Neural cell (in vitro differentiated cells): ENCODE results near the gene FHOD3. TPM values are rescaled to one million over a fixed set of nuclear protein-coding genes. Genes with fewer than 3 reads are reported as not detected.

Source experiments
- H2AFZ ChIP-seq: fragments of 200-600, 300-800 bp; sonication (generic), shearing (Covaris generic); 2 replicates; pipeline ENCODE4 v1.6.0; 2014; ENCODE audit warnings: low read depth, mild to moderate bottlenecking, antibody characterized with exemption, low read length, moderate library complexity
- H3F3A ChIP-seq: fragments of 200-600 bp; shearing (Covaris generic); 2 replicates; pipeline ENCODE4 v1.6.1; 2016; ENCODE audit warnings: mild to moderate bottlenecking, moderate library complexity, mixed read lengths, antibody characterized with exemption, low read length; ENCODE audit not compliant: insufficient read depth, poor library complexity, severe bottlenecking
- H3K27ac ChIP-seq: fragments of 200-600, 300-800 bp; sonication (generic), shearing (Covaris generic); 2 replicates; pipeline ENCODE4 v1.5.1; 2014; ENCODE audit warnings: mild to moderate bottlenecking, low read length, moderate library complexity
- H3K27me3 ChIP-seq: fragments of 300-800, 200-600 bp; sonication (generic), shearing (Covaris generic); 2 replicates; pipeline ENCODE4 v1.6.0; 2014; ENCODE audit warnings: mild to moderate bottlenecking, low read depth, low read length, moderate library complexity; ENCODE audit not compliant: insufficient read depth
- H3K36me3 ChIP-seq: fragments of 300-800, 200-600 bp; sonication (generic), shearing (Covaris generic); 2 replicates; pipeline ENCODE4 v1.5.1; 2014; ENCODE audit warnings: mild to moderate bottlenecking, antibody characterized with exemption, low read length, moderate library complexity; ENCODE audit not compliant: insufficient read depth
- H3K4me2 ChIP-seq: fragments of 300-800, 200-600 bp; sonication (generic), shearing (Covaris generic); 2 replicates; pipeline ENCODE4 v1.6.0; 2014; ENCODE audit warnings: mild to moderate bottlenecking, low read length
- H3K4me3 ChIP-seq: fragments of 300-800, 200-600 bp; sonication (generic), shearing (Covaris generic); 2 replicates; pipeline ENCODE4 v1.5.1; 2014; ENCODE audit warnings: mild to moderate bottlenecking, low read length, moderate library complexity
- H3K79me2 ChIP-seq: fragments of 200-600 bp; shearing (Covaris generic); replicated peaks from 2 replicates; pipeline ENCODE4 v1.6.0; 2014; ENCODE audit warnings: mild to moderate bottlenecking, low read length, moderate library complexity; ENCODE audit not compliant: insufficient read depth
- H3K9ac ChIP-seq: fragments of 300-800, 200-600 bp; sonication (generic), shearing (Covaris generic); 2 replicates; pipeline ENCODE4 v1.6.1; 2016; ENCODE audit warnings: mild to moderate bottlenecking, low read length, mixed read lengths
- H3K9me2 ChIP-seq: fragments of 200-600 bp; shearing (Covaris generic); 2 replicates; pipeline ENCODE4 v1.6.1; 2016; ENCODE audit warnings: mild to moderate bottlenecking, low read length, mixed read lengths; ENCODE audit not compliant: insufficient read depth
- H3K9me3 ChIP-seq: fragments of 200-600, 300-800 bp; sonication (generic), shearing (Covaris generic); 2 replicates; pipeline ENCODE4 v1.6.1; 2016; ENCODE audit warnings: mild to moderate bottlenecking, mixed run types, low read length, moderate library complexity, mixed read lengths
- H4K20me1 ChIP-seq: fragments of 200-600 bp; shearing (Covaris generic); 2 replicates; pipeline ENCODE4 v1.6.1; 2016; ENCODE audit warnings: mild to moderate bottlenecking, mixed run types; ENCODE audit not compliant: insufficient read depth
- EP300 ChIP-seq: fragments of 450-650 bp; conservative IDR thresholded peaks from 2 replicates; pipeline ENCODE4 v1.6.1; 2014; ENCODE audit warnings: antibody characterized with exemption, mild to moderate bottlenecking, moderate library complexity; ENCODE audit not compliant: poor library complexity, severe bottlenecking
- EZH2 ChIP-seq: fragments of 200-600, 300-800 bp; shearing (Covaris generic), sonication (generic); IDR thresholded peaks from 2 replicates; pipeline ENCODE4 v1.6.1; 2014; ENCODE audit warnings: antibody characterized with exemption, low read length, borderline replicate concordance, mild to moderate bottlenecking; ENCODE audit not compliant: insufficient read depth, poor library complexity, severe bottlenecking
- MXI1 ChIP-seq: fragments of 450-650 bp; conservative IDR thresholded peaks from 2 replicates; pipeline ENCODE4 v1.6.1; 2014; ENCODE audit warnings: antibody characterized with exemption, mild to moderate bottlenecking; ENCODE audit not compliant: poor library complexity, severe bottlenecking
- POLR2AphosphoS5 ChIP-seq: IDR thresholded peaks from 2 replicates; pipeline ENCODE4 v1.6.1; 2012
- RAD21 ChIP-seq: fragments of 450-650 bp; conservative IDR thresholded peaks from 2 replicates; pipeline ENCODE4 v1.6.1; 2014; ENCODE audit warnings: antibody characterized with exemption, mild to moderate bottlenecking, moderate library complexity
- SMC3 ChIP-seq: fragments of 450-650 bp; conservative IDR thresholded peaks from 2 replicates; pipeline ENCODE4 v1.6.1; 2014; ENCODE audit warnings: antibody characterized with exemption, mild to moderate bottlenecking, moderate library complexity; ENCODE audit not compliant: poor library complexity
- TAF1 ChIP-seq: IDR thresholded peaks from 2 replicates; pipeline ENCODE4 v1.6.1; 2012; ENCODE audit warnings: low read depth
- polyA plus RNA-seq: library from polyadenylated mRNA; depleted of rRNA; stranded (reverse); fragments of >200 nt; gene quantifications from 2 replicates; pipeline ENCODE4 v1.2.3, GENCODE V29; 2014
- TF ChIP-seq, protein P1 (sequence below): fragments of 450-650 bp; IDR thresholded peaks from 2 replicates; pipeline ENCODE4 v1.5.1; 2014; ENCODE audit warnings: antibody characterized with exemption, mild to moderate bottlenecking, moderate library complexity; ENCODE audit not compliant: poor library complexity, severe bottlenecking
- TF ChIP-seq, protein P2 (sequence below): IDR thresholded peaks from 2 replicates; pipeline ENCODE4 v1.6.1; 2012; ENCODE audit warnings: borderline replicate concordance

The FHOD3 gene
- polyA plus RNA-seq, 1 donor from 2014 or later: 19.4 TPM

GRCh38 chr18:36759167-36759776 is 461.8 kb downstream of the FHOD3 start:
- no peak for TF ChIP-seq EZH2
- TF ChIP-seq, protein P1, sequence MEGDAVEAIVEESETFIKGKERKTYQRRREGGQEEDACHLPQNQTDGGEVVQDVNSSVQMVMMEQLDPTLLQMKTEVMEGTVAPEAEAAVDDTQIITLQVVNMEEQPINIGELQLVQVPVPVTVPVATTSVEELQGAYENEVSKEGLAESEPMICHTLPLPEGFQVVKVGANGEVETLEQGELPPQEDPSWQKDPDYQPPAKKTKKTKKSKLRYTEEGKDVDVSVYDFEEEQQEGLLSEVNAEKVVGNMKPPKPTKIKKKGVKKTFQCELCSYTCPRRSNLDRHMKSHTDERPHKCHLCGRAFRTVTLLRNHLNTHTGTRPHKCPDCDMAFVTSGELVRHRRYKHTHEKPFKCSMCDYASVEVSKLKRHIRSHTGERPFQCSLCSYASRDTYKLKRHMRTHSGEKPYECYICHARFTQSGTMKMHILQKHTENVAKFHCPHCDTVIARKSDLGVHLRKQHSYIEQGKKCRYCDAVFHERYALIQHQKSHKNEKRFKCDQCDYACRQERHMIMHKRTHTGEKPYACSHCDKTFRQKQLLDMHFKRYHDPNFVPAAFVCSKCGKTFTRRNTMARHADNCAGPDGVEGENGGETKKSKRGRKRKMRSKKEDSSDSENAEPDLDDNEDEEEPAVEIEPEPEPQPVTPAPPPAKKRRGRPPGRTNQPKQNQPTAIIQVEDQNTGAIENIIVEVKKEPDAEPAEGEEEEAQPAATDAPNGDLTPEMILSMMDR: no peak
- TF ChIP-seq, protein P2, sequence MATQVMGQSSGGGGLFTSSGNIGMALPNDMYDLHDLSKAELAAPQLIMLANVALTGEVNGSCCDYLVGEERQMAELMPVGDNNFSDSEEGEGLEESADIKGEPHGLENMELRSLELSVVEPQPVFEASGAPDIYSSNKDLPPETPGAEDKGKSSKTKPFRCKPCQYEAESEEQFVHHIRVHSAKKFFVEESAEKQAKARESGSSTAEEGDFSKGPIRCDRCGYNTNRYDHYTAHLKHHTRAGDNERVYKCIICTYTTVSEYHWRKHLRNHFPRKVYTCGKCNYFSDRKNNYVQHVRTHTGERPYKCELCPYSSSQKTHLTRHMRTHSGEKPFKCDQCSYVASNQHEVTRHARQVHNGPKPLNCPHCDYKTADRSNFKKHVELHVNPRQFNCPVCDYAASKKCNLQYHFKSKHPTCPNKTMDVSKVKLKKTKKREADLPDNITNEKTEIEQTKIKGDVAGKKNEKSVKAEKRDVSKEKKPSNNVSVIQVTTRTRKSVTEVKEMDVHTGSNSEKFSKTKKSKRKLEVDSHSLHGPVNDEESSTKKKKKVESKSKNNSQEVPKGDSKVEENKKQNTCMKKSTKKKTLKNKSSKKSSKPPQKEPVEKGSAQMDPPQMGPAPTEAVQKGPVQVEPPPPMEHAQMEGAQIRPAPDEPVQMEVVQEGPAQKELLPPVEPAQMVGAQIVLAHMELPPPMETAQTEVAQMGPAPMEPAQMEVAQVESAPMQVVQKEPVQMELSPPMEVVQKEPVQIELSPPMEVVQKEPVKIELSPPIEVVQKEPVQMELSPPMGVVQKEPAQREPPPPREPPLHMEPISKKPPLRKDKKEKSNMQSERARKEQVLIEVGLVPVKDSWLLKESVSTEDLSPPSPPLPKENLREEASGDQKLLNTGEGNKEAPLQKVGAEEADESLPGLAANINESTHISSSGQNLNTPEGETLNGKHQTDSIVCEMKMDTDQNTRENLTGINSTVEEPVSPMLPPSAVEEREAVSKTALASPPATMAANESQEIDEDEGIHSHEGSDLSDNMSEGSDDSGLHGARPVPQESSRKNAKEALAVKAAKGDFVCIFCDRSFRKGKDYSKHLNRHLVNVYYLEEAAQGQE: no peak
- TF ChIP-seq RAD21: no peak
- TF ChIP-seq POLR2AphosphoS5: no peak
- TF ChIP-seq EP300: no peak
- no peak for TF ChIP-seq TAF1
- no peak for TF ChIP-seq SMC3
- no peak for TF ChIP-seq MXI1
- H3K79me2 ChIP-seq: no peaks in the 10 kb centered on the region
- H3K4me2 ChIP-seq: no peak overlapping the region
- no peak overlapping the region for H3K9ac ChIP-seq
- no peaks in the 10 kb centered on the region for H3K9me3 ChIP-seq
- H3K9me2 ChIP-seq: no peaks in the 10 kb centered on the region
- no peaks in the 10 kb centered on the region for H3F3A ChIP-seq
- H3K36me3 ChIP-seq: no peaks in the 10 kb centered on the region
- no peaks in the 10 kb centered on the region for H3K27me3 ChIP-seq
- H2AFZ ChIP-seq: no peak overlapping the region
- no peak overlapping the region for H3K27ac ChIP-seq
- no peaks in the 10 kb centered on the region for H4K20me1 ChIP-seq
- H3K4me3 ChIP-seq: no peak overlapping the region

GRCh38 chr18:36760598-36760997 is 463.1 kb downstream of the FHOD3 start:
- H3K27me3 ChIP-seq: no peaks in the 10 kb centered on the region

More at GRCh38 chr18:36760598-36760997, 463.1 kb downstream of the FHOD3 start:
- Histone ChIP-seq H2AFZ (no peak overlapping the region), H3K9ac (no peak overlapping the region), H3K9me2 (no peaks in the 10 kb centered on the region), H3F3A (no peaks in the 10 kb centered on the region), H3K79me2 (no peaks in the 10 kb centered on the region), H3K9me3 (no peaks in the 10 kb centered on the region), H3K27ac (no peak overlapping the region), H3K4me2 (no peak overlapping the region), H3K36me3 (no peaks in the 10 kb centered on the region), H4K20me1 (no peaks in the 10 kb centered on the region), H3K4me3 (no peak overlapping the region)
- TF ChIP-seq POLR2AphosphoS5: no peak
- no peak for TF ChIP-seq MXI1
- no peak for TF ChIP-seq SMC3
- TF ChIP-seq EP300: no peak
- TF ChIP-seq, protein P1: no peak
- no peak for TF ChIP-seq EZH2
- no peak for TF ChIP-seq TAF1
- TF ChIP-seq, protein P2: no peak
- TF ChIP-seq RAD21: no peak
